Stimulated activated CD8-positive, alpha-beta memory T cell treated with anti-CD3 and anti-CD28 coated beads, Interleukin-7, amount 100 ng/mL, for 48 hours (primary cell): Measurements from ENCODE around the gene NEURL3.
"Not testable (repeated sequence)": the region's sequence is repeated elsewhere in the genome, so short reads cannot be mapped to it uniquely, and the experiment has no call there.

Experiments
- DNase-seq, 2 donors: peaks; one replicate each; pipeline ENCODE4 v3.0.0-alpha.2; 2020; ENCODE audit warnings: low read depth in 1 of 2; ENCODE audit errors: extremely low read depth in 1 of 2

NEURL3 gene

GRCh38 chr2:96508521-96509113 lies 3.5 kb upstream of the NEURL3 start:
- no peak for DNase-seq

DNA sequence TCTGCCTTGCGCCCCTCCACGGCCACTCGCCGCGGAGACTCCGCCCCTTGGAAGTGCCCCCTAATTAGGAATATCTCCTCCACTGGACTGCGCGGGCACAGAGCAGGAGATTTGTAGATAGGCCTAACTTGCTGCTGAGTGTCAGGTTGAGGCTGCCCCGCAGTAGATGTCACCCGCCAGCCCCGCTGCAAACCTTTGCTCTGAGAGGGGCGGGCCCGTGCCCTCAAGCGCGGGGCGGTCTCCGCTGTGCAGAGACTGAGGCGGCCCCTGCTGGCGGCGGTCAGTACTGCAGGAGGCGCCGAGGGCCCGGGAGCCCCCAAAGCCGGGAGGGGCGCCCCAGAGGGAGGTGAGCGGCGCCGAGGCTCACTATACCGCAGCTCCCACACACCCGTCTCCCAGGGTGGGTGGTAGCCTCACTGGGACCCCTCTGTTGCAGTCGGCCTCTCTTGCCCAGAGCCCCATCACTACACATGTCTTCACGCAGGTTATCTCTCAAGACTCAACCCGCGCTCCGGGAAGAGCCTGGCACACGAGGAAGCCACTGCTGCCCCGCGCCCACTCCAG lies 2.9 kb upstream of the NEURL3 start:
- DNase-seq: peak; percentile 78 to 79

- DNase-seq: no peak
These were observed 1.7 kb upstream of the NEURL3 start for GRCh38 chr2:96506907-96507240.

- DNase-seq: no peak
These were observed 1.1 kb upstream of the NEURL3 start for GRCh38 chr2:96506016-96506906.

- DNase-seq: no peak
These were observed 1.4 kb downstream of the NEURL3 start for GRCh38 chr2:96503637-96504243.

GRCh38 chr2:96502891-96503636 lies 2.1 kb downstream of the NEURL3 start:
- no peak for DNase-seq

DNA sequence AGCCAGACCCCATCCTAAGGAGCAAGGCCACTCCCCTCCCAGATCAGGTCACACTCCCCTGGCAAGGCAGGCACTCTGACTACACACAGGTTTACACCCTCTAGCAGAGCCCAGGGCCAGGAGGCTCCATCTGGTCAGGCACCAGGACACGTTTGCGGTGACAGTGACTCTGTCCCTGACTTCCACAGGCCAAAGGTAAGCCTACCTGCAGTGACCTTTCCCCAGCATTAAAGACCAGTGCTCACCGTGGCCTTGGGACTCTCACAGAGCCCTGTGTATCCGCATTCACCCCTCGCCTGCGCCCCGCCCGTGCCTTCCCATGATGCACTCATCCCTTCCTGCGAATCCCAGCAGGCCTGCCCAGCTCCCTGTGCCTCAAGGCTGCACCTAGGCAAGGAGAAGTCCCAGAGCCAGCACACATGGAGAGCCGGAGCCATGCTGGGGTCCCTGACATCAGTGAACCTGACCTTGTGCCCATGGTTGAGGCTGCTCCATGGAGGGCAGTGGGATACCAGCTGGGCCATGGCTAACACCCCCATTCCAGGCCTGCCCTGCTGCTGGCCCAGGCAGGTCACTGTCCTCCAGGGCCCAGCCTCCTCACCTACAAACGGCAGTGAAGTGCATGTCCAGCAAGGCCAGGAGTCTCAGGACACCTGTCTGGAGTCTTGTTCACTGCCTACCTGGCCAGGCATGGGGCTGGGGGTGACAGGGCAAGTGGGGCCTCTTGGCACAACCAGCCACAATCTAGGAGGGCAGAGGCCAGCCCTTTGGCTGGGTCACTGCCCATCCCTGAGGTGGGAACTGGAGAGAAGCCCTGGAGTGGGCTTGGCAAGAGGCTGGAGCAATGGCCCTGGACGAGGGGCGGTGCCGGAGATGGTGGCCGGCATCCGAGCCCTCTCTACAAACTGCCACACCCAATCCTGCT lies 3.0 kb downstream of the NEURL3 start:
- DNase-seq: no peak

GRCh38 chr2:96501471-96501874 lies 3.7 kb downstream of the NEURL3 start:
- DNase-seq: no peak

DNA sequence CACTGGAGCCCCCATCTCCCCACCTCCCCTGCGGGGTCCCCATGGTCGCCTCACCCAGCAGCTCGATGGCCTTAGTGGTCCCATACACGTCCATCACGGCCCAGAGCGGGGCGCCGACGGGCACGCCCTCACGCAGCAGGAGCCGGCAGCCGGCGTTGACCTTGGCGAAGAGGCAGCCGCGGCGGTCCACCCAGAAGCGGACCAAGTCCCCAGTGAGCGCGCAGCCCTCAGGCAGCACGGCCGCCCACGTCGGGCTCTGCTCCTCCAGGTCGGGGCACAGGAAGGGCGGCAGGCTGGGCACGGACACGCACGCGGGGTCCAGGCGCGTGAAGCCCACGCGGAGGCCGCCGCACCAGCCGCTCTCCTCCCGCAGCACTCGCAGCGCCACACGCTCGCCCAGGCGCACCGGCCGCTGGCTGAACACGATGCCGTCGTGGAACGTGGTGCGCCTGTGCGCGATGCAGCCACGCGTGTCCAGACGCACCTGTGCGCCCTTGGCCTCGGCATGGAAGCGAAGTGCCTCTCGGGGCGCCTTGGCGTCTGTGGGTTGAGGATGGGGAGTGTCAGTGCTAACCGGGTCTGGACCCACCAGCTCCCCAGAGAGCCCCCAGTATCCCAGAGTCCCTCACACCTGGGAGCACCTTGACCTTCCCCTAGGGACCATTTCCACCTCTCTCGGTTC lies 4.6 kb downstream of the NEURL3 start:
- DNase-seq: no peak

- DNase-seq: no peak
These were observed 5.8 kb downstream of the NEURL3 start for GRCh38 chr2:96499061-96499960.

DNA sequence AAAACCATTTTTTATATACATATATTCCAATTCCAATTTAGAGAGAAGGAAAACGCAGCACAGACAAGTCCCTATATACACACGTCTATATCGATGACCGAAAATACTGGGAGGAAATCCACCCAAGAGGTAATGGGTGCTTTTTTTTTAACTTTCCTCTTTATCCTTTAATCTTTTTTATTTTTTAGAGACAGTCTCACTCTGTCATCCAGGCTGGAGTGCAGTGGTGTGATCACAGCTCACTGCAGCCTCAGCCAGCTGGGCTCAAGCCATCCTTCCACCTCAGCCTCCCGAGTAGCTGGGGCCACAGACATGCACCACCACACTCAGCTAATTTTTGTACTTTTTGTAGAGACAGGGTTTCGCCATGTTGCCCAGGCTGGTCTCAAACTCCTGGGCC lies 6.5 kb downstream of the NEURL3 start:
- DNase-seq: not testable (repeated sequence)

DNA sequence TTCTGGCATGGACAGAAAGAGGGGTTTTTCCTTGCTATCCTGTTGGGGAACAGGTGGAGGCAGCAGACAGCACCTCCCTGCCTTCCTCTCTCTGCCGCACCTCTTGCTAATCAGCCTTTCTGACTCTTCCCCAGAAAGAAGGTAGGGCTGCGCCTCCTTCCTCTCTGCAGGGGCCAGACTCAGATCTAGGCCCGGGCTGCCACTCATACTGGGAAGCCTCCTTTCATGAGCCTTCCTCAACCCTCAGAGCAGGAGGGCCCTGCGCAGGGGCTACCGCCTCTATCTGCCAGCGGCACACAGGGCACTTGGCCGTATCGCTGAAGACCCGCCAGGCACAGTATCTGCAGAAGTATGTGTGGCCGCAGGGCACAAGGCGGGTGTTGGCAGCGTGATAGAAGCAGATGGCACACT lies 7.1 kb downstream of the NEURL3 start:
- no peak for DNase-seq

DNA sequence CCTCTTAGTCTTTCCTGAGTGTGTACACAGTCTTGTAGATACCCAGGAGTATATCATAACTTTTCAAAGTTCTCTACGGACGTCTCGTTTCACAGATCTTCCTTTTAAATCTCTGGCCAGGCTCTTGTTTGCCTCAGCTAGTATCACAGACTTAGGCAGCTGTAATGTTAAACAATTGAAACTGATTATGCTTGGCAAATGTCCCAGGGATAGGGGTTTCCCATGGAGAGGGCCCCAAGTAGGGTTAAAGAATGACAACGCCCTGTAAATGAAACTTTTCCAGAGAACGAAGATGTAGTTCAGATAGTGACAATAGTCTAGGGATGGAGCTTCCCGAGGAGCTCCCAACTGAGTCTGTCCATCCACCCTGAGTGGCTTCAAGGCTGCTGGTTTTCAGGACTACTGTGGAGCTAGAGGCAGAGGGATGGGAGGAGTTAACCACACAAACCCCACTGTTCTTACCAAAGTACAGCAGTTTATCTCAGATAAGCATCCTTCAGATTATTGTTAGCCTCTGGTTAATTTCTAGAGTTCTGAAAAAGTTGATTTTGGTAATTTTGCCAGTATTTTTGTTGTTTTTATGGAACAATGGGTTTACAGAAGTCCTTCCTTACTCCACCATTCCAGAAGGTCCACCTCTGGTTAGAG lies 9.1 kb downstream of the NEURL3 start:
- no peak for DNase-seq

- DNase-seq: no peak
These were observed 11.0 kb downstream of the NEURL3 start for GRCh38 chr2:96494188-96494587.

GRCh38 chr2:96493072-96493471 lies 12.1 kb downstream of the NEURL3 start:
- DNase-seq: no peak

DNA sequence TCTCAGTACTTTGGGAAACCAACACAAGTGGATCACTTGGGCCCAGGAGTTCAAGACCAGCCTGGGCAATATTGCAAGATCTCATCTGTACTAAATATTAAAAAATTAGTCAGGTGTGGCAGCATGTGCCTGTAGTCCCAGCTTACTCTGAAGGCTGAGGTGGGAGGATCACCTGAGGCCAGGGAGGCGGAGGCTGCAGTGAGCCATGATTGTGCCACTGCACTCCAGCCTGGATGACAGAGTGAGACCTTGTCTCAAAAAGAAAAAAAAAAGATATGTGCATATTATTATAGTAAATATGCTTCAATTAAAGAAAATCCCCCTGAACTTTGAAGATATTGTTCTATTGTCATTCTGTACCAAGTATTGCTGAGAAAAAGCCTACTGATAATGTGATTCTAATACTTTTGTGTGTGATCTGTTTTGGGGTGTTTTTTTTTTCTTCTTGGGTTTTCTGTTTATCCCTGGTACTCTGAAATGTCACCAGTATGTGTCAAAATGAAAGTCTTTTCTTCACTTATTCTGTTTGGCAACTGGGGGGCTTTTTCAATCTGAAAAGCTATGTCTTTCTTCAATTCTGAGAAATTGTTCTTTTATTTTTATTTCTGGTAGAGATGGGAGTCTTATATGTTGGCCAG lies 13.2 kb downstream of the NEURL3 start:
- no peak for DNase-seq

DNA sequence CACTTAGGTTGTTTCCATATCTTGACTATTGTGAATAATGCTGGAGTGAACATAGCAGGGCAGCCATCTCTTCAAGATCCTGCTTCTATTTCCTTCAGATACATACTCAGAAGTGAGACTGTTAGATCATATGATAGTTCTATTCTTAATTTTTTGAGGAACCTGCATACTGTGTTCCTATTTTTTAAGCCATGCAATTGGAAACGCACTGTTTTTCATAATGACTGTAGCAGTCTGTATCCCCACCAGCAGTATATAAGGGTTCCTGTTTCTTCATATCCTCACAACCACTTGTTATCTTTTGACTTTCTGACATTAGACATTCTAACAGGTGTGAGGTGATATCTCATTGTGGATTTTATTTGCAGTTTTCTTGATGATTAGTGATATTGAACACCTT lies 15.5 kb downstream of the NEURL3 start:
- no peak for DNase-seq
